ENCODE measurements around the gene IDH2. TPM values are rescaled to one million over a fixed set of nuclear protein-coding genes. Genes with fewer than 3 reads are reported as not detected.

IDH2 gene
- total RNA-seq, 4 donors from 2014 or later = 15.7 to 41.4 (median 20.3) TPM

DNA sequence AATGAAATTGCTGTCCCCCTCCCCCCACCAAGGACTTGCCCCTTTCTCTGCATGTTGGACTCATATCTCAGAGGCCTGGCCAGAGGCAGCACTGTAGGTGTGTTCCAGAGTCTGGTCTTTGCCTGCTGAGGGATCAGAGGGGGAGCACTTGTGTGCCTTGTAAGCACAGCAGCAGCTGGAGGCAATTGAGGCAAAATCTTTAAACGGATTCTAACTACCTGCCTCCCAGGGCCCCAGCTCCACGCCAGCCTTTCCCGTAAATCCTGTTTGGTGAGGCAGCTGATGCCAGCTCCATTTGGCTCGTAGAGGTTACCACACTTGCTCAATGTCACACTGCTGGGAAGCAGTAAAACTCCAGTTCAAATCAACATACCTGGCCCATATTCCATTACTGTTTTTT is 2.3 kb upstream of the IDH2 start:
- no peak overlapping the region for H3K4me3 ChIP-seq
- no peak for DNase-seq (ENCODE audit: low spot score in 2 of 2)
- H3K27ac ChIP-seq = no peak overlapping the region
- no peaks in the 10 kb centered on the region for H3K9me3 ChIP-seq
- peaks cover 0 to 34% (median 15%) of the 10 kb centered on the region in 4 donors for H3K4me1 ChIP-seq
- TF ChIP-seq, protein P1, sequence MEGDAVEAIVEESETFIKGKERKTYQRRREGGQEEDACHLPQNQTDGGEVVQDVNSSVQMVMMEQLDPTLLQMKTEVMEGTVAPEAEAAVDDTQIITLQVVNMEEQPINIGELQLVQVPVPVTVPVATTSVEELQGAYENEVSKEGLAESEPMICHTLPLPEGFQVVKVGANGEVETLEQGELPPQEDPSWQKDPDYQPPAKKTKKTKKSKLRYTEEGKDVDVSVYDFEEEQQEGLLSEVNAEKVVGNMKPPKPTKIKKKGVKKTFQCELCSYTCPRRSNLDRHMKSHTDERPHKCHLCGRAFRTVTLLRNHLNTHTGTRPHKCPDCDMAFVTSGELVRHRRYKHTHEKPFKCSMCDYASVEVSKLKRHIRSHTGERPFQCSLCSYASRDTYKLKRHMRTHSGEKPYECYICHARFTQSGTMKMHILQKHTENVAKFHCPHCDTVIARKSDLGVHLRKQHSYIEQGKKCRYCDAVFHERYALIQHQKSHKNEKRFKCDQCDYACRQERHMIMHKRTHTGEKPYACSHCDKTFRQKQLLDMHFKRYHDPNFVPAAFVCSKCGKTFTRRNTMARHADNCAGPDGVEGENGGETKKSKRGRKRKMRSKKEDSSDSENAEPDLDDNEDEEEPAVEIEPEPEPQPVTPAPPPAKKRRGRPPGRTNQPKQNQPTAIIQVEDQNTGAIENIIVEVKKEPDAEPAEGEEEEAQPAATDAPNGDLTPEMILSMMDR (IDR thresholded peaks at IDR 0.05) = no peak
- no peak for TF ChIP-seq EP300 (IDR thresholded peaks at IDR 0.05)
- TF ChIP-seq POLR2A (IDR thresholded peaks at IDR 0.05) = no peak
- H3K27me3 ChIP-seq = no peaks in the 10 kb centered on the region
- H3K36me3 ChIP-seq = no peaks in the 10 kb centered on the region
- WGBS, 2 donors = 88 to 94% methylated on average over 3 to 4 of the region's 4 CpGs

DNA sequence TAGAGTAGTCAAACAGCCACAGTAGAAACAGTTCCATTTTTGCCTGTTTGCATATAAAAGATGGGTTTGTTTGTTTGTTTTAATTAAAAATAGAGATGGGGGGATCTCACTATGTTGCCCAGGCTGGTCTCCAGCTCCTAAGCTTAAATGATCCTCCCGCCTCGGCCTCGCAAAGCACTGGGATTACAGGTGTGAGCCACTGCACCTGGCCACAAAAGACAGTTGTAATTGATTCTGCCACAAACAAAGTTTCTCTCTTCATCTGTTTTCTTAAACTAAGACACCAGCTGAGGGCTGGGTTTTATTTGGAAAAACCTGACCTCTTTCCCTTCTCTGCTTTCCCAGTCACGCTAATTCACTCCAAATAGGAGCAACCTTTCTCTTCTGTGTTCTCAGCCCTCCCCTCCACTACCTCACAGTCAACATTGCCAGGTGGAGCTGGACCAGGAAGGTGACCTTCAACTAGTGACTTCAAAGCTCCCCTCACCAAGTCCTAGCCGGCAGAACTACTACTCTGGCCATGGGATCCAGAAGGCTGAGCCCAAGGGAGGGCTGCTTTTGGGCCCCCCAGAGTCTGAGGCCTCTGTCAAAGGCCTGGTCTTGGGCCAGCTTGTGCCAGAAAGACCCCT is 1.5 kb upstream of the IDH2 start:
- DNase-seq (ENCODE audit: low spot score in 2 of 2) = no peak
- no peaks in the 10 kb centered on the region for H3K27me3 ChIP-seq
- TF ChIP-seq, protein P1 (IDR thresholded peaks at IDR 0.05) = no peak
- TF ChIP-seq EP300 (IDR thresholded peaks at IDR 0.05) (no peak), POLR2A (IDR thresholded peaks at IDR 0.05) (no peak)
- H3K27ac ChIP-seq = no peak overlapping the region
- no peaks in the 10 kb centered on the region for H3K36me3 ChIP-seq
- no peaks in the 10 kb centered on the region for H3K9me3 ChIP-seq
- H3K4me3 ChIP-seq = no peak overlapping the region
- H3K4me1 ChIP-seq = peaks cover 0 to 37% (median 17%) of the 10 kb centered on the region in 4 donors
- WGBS, 2 donors = 89 to 90% methylated on average over 5 of the region's 5 CpGs

DNA sequence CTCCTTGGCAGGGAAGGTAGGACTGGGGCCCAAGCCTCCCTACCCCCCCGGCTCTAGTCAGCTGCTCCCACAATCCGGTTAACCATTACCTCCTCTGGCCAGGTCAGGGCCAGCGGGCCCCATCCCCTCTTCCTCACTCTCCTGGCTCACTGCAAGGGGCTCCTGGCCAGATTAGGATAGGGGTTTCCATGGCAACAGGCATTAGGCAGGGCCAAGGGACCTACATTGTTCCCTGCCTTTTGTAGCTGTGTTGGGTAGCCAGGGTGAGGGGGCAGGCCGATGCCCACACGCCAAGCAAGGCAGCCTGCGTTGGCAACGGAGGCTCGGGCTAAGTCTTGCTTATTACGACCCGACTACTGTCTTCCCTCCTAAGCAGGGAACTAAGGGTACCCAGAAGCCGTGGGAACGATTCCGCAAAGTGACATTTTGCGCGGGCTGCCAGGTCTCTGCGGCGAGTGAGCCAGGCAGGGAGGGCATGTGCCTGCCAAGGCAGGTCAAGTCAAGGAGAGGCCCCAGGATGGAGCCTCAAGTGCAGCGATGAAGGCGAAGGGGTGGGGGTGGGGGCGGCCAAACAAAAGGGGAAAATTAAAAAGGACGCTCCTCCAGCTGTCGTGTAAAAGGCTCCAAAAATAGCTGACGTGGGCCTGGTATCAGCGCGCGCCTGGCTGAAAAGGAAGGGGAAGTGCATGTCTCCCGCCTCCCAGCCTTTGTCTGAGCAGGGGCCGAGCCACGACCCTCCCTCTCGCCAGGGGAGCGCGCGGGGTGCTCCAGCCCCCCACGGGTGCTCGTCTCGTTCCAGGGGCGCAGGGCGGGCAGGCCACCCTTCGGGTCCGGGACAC is 919 bp downstream of the IDH2 start:
- TF ChIP-seq POLR2A (IDR thresholded peaks at IDR 0.05) (no peak), EP300 (IDR thresholded peaks at IDR 0.05) (no peak)
- TF ChIP-seq, protein P1 (IDR thresholded peaks at IDR 0.05) = no peak
- H3K4me1 ChIP-seq = peaks cover 0 to 56% (median 29%) of the 10 kb centered on the region in 4 donors
- H3K4me3 ChIP-seq = peak overlapping the region; percentile 75 to 95 (median 88)
- no peaks in the 10 kb centered on the region for H3K36me3 ChIP-seq
- peak in 1 of 2 donors; percentile 37 for DNase-seq (ENCODE audit: low spot score in 2 of 2)
- H3K9me3 ChIP-seq = no peaks in the 10 kb centered on the region
- H3K27me3 ChIP-seq = no peaks in the 10 kb centered on the region
- peak overlapping the region; percentile 76 to 98 (median 96) for H3K27ac ChIP-seq
- 8 to 11% methylated on average over 32 to 33 of the region's 40 CpGs for WGBS, 2 donors

DNA sequence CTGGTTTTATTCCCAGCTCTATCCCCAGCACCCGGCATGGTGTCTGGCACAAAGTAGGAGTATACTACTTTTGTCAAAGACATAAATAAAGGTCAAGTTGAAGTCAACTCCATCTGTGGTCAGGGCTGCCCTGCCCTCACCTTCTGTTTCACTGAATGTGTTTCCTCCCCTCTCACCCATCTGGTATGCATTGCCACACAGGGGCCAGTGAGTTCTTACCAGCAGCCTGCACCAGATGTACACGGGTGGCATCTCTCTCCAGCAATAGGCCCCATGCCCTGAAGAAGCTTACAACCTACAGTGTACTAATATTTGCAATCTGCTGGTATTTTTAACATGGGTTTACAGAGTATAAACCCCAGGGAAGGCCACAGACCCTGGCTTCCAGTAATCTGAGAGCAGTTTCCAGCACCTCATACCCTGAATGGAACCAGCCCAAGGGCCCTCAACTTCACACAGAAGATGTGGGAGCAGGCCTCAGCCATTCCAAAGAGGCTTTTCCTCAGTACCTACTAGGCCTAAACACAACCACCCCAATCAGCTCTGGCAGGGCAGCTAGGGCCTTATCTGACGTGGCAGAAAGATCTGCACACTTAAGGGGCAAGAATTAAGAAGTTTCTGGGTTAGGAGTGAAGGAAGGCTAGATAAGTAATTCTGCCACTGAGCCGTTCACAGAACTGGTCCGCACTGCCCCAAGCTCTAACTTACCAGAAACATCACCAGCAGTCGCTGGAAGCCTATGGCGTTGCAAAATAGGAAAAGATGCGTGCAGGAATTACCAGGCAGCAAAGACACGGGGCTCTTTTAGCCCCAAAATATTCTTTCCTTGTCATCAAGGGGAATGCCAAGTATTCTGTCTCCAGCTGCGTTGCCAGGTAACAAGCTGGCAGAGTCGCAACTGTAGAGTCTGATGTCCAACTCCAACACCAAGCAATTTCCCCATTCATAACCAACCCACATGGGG is 2.1 kb downstream of the IDH2 start:
- Histone ChIP-seq H3K36me3 (no peaks in the 10 kb centered on the region), H3K27me3 (no peaks in the 10 kb centered on the region), H3K9me3 (no peaks in the 10 kb centered on the region), H3K4me1 (peaks cover 0 to 59% (median 33%) of the 10 kb centered on the region in 4 donors), H3K4me3 (no peak overlapping the region), H3K27ac (peak overlapping the region in 3 of 4 donors; percentile 50 to 95 (median 72))
- TF ChIP-seq, protein P1 (IDR thresholded peaks at IDR 0.05) = no peak
- TF ChIP-seq POLR2A (IDR thresholded peaks at IDR 0.05) = no peak
- no peak for TF ChIP-seq EP300 (IDR thresholded peaks at IDR 0.05)
- peak; percentile 39 to 46 for DNase-seq (ENCODE audit: low spot score in 2 of 2)
- 67 to 72% methylated on average over 11 of the region's 11 CpGs for WGBS, 2 donors

Data from tibial nerve (tissue), 4 donors.